HepG2 (cell line): ENCODE results near the gene SNX12. TPM values are rescaled to one million over a fixed set of nuclear protein-coding genes. Genes with fewer than 3 reads are reported as not detected.

Experiments
- ATAC-seq: fragments of 200-7000 bp; cut with Tn5 transposase; 3 replicates; pipeline ENCODE4 v1.9.1; 2020; ENCODE audit warnings: mild to moderate bottlenecking, moderate library complexity
- BruUV-seq: library from RNA; stranded (reverse); fragments of 400-500 nt; replicated peaks from 2 replicates; lab custom pipeline; 2021; lab: Mats Ljungman, UMichigan
- CTCF ChIA-PET: fragments of 300-600 bp; formaldehyde crosslinking; extraction: SDS; loops from one replicate; lab custom pipeline; 2021; ENCODE audit warnings: low total read pairs, inconsistent platforms, low intra/inter-chr PET ratio; lab: Yijun Ruan, JAX
- POLR2A ChIA-PET: fragments of 350-600 bp; sonication (Branson Sonifier 250); formaldehyde crosslinking; loops from one replicate; lab custom pipeline; 2020; ENCODE audit warnings: antibody characterized with exemption, inconsistent platforms; lab: Yijun Ruan, JAX
- DNase-seq: peaks from one replicate; pipeline ENCODE4 v3.0.0-alpha.2; 2015; ENCODE audit warnings: low spot score
- FAIRE-seq: peaks from 3 replicates; lab custom pipeline; 2011; peaks lifted over from hg19 to GRCh38; lab: Jason Lieb, UNC
- H2AFZ ChIP-seq: one replicate; pipeline ENCODE4 v1.6.1; 2011; ENCODE audit warnings: low read length, inconsistent platforms
- H3K27ac ChIP-seq: fragments of 300-600 bp; 3 replicates; pipeline ENCODE4 v1.8.0; 2011; ENCODE audit warnings: mixed run types, mild to moderate bottlenecking, mixed read lengths, low read length, inconsistent platforms; ENCODE audit not compliant: insufficient read depth; ENCODE audit errors: extremely low read length
- H3K27me3 ChIP-seq, 2 experiments: fragments of 200-600 bp in 1 of 2; 2 replicates in 1 of 2; 3 replicates in 1 of 2; pipeline versions ENCODE4 v1.6.0 to v1.8.0; 2011; ENCODE audit warnings: low read length in 2 of 2, mild to moderate bottlenecking in 2 of 2, moderate library complexity in 2 of 2, inconsistent platforms in 1 of 2; ENCODE audit not compliant: insufficient read depth in 2 of 2, control insufficient read depth in 1 of 2
- H3K36me3 ChIP-seq, 2 experiments: fragments of 200-600 bp in 1 of 2; replicated peaks in 1 of 2; 2 replicates in 1 of 2; 3 replicates in 1 of 2; pipeline versions ENCODE4 v1.5.1 to v1.8.0; 2011; ENCODE audit warnings: low read length in 2 of 2, inconsistent platforms in 1 of 2; ENCODE audit not compliant: insufficient read depth in 2 of 2, control insufficient read depth in 1 of 2
- H3K4me1 ChIP-seq: 2 replicates; pipeline ENCODE4 v1.5.1; 2012; ENCODE audit warnings: low read length, inconsistent platforms; ENCODE audit not compliant: insufficient read depth
- H3K4me2 ChIP-seq: 2 replicates; pipeline ENCODE4 v1.6.0; 2011; ENCODE audit warnings: low read depth, low read length, inconsistent platforms
- H3K4me3 ChIP-seq, 3 experiments: fragments of 200-600 bp in 1 of 3; sonication (generic), shearing (Covaris generic) in 1 of 3; replicated peaks in 1 of 3; 2 replicates each; pipeline ENCODE4 v1.5.1; 2011 to 2016; ENCODE audit warnings: low read length in 3 of 3, inconsistent platforms in 2 of 3, low read depth in 2 of 3, mild to moderate bottlenecking in 2 of 3, control low read depth in 1 of 3, mixed read lengths in 1 of 3; ENCODE audit not compliant: insufficient read depth in 1 of 3
- H3K79me2 ChIP-seq: one replicate; pipeline ENCODE4 v1.6.1; 2011; ENCODE audit warnings: low read length, inconsistent platforms; ENCODE audit not compliant: insufficient read depth
- H3K9ac ChIP-seq: 2 replicates; pipeline ENCODE4 v1.6.0; 2011; ENCODE audit warnings: mild to moderate bottlenecking, low read depth, low read length, inconsistent platforms; ENCODE audit not compliant: insufficient read depth
- H3K9me3 ChIP-seq: 2 replicates; pipeline ENCODE4 v1.5.1; 2012; ENCODE audit warnings: mild to moderate bottlenecking, low read length
- H4K20me1 ChIP-seq: 2 replicates; pipeline ENCODE4 v1.6.0; 2011; ENCODE audit warnings: inconsistent platforms, mild to moderate bottlenecking, low read length, moderate library complexity; ENCODE audit not compliant: insufficient read depth
- ETV6 ChIP-seq: sonication (generic); formaldehyde crosslinking; conservative IDR thresholded peaks from 2 replicates; pipeline ENCODE4 v1.4.0; 2020; ENCODE audit warnings: missing genetic modification reagents
- EZH2 ChIP-seq: conservative IDR thresholded peaks from 2 replicates; pipeline ENCODE4 v1.6.1; 2012; ENCODE audit warnings: mild to moderate bottlenecking, low read depth, low read length, moderate library complexity
- KDM4B ChIP-seq: sonication (generic); formaldehyde crosslinking; IDR thresholded peaks from 2 replicates; pipeline ENCODE4 v1.4.0; 2020; ENCODE audit warnings: missing genetic modification reagents
- MAFG ChIP-seq: sonication (generic); formaldehyde crosslinking; IDR thresholded peaks from 2 replicates; pipeline ENCODE4 v1.5.1; 2020; ENCODE audit warnings: mild to moderate bottlenecking, missing genetic modification reagents
- MTF1 ChIP-seq: sonication (generic); formaldehyde crosslinking; IDR thresholded peaks from 2 replicates; pipeline ENCODE4 v1.5.0; 2020; ENCODE audit warnings: missing genetic modification reagents
- MXI1 ChIP-seq: IDR thresholded peaks from 3 replicates; pipeline ENCODE4 v1.6.1; 2012; ENCODE audit warnings: low read depth, low read length, inconsistent platforms, borderline replicate concordance
- NFYB ChIP-seq: sonication (generic); formaldehyde crosslinking; IDR thresholded peaks from 2 replicates; pipeline ENCODE4 v1.4.0; 2020; ENCODE audit warnings: missing genetic modification reagents
- NR0B2 ChIP-seq: sonication (generic); formaldehyde crosslinking; IDR thresholded peaks from 2 replicates; pipeline ENCODE4 v1.4.0; 2020; ENCODE audit warnings: mild to moderate bottlenecking, missing genetic modification reagents
- PHB2 ChIP-seq: fragments of 450-650 bp; IDR thresholded peaks from 2 replicates; pipeline ENCODE4 v1.6.1; 2018; ENCODE audit not compliant: partially characterized antibody
- RFXANK ChIP-seq: IDR thresholded peaks from 2 replicates; pipeline ENCODE4 v1.6.1; 2016
- SMAD3 ChIP-seq: sonication (generic); formaldehyde crosslinking; IDR thresholded peaks from 2 replicates; pipeline ENCODE4 v1.4.0; 2020; ENCODE audit warnings: missing genetic modification reagents
- YEATS4 ChIP-seq: sonication (generic); formaldehyde crosslinking; IDR thresholded peaks from 2 replicates; pipeline ENCODE4 v1.4.0; 2020; ENCODE audit warnings: missing genetic modification reagents, borderline replicate concordance
- ZFP36L2 ChIP-seq: sonication (generic); formaldehyde crosslinking; IDR thresholded peaks from 2 replicates; pipeline ENCODE4 v1.4.0; 2020; ENCODE audit warnings: missing genetic modification reagents
- WGBS: methylation state at CpG from one replicate; pipeline ENCODE4 v1.1.6; 2017; ENCODE audit warnings: low lambda C conversion rate; 5-methylcytosine and 5-hydroxymethylcytosine counted together
- in situ Hi-C: cut with HindIII; loops from 2 replicates; pipeline ENCODE4 v1.10.0; 2017; ENCODE audit warnings: low pct_unique_long_range_greater_than_20kb; ENCODE audit not compliant: extremely low pct_ligation_motif_present
- intact Hi-C: fragments of 100-400 bp; cut with micrococcal nuclease; formaldehyde crosslinking; loops from one replicate; pipeline ENCODE4 v1.10.0; 2022; ENCODE audit not compliant: unreplicated experiment
- polyA plus RNA-seq, 8 experiments: library from polyadenylated mRNA; depleted of rRNA in 3 of 8; stranded (reverse) in 7 of 8; unstranded in 1 of 8; fragments of >200 nt; fragmentation: Illumina TruSeq in 4 of 8; extraction: Trizol in 4 of 8; gene quantifications; 2 replicates each; pipeline versions ENCODE4 v1.2.1 to v1.2.3, GENCODE V29; 2011 to 2016; ENCODE audit warnings: low read depth in 4 of 8, missing spikeins in 1 of 8, mixed read lengths in 1 of 8; ENCODE audit not compliant: insufficient read depth in 1 of 8
- total RNA-seq, 5 experiments: library from RNA; depleted of rRNA; stranded (reverse); fragments of >200 nt; fragmentation: Illumina TruSeq; extraction: Trizol; gene quantifications; 2 replicates each; pipeline ENCODE4 v1.2.3, GENCODE V29; 2016; ENCODE audit warnings: low read depth in 1 of 5
- TF ChIP-seq, protein P1 (sequence below): sonication (generic); formaldehyde crosslinking; IDR thresholded peaks from 2 replicates; pipeline ENCODE4 v1.9.0; 2021; ENCODE audit warnings: missing genetic modification reagents, borderline replicate concordance
- TF ChIP-seq, protein P2 (sequence below): sonication (generic); formaldehyde crosslinking; IDR thresholded peaks from 2 replicates; pipeline ENCODE4 v1.4.0; 2020; ENCODE audit warnings: missing genetic modification reagents
- TF ChIP-seq, protein P3 (sequence below): sonication (generic); formaldehyde crosslinking; IDR thresholded peaks from one replicate; pipeline ENCODE4 v1.5.1; 2020; ENCODE audit warnings: mild to moderate bottlenecking, missing genetic modification reagents; ENCODE audit errors: not compliant biosample characterization

SNX12 gene
- total and polyA plus RNA-seq, 2 of the 13 experiments (the other 11 are each of a cell fraction or from before 2014, with no cell fraction given): 30.3 to 42.2 TPM

- no TSS peak for BruUV-seq
- no peaks in the 10 kb centered on the region for H3K36me3 ChIP-seq
- no peaks in the 10 kb centered on the region for H3K27me3 ChIP-seq
- no peaks in the 10 kb centered on the region for H3K9me3 ChIP-seq
- H3K79me2 ChIP-seq: no peaks in the 10 kb centered on the region
- in situ Hi-C loops: no loop called here
- no peak overlapping the region for H3K4me3 ChIP-seq
- no peak overlapping the region for H3K27ac ChIP-seq
- ChIA-PET CTCF (no interaction called here), POLR2A (interaction anchor here (0.8 kb wide), 1 partner anchor 13 kb away, joined by 3 read pairs; the partner anchor contains the start of gene MED12)
- H3K4me1 ChIP-seq: peaks cover 23% of the 10 kb centered on the region
- intact Hi-C loops: no loop called here
- WGBS: 90% methylated on average over 3 of the region's 3 CpGs
- H4K20me1 ChIP-seq: no peaks in the 10 kb centered on the region
- DNase-seq (no peak), ATAC-seq (no peak), FAIRE-seq (peak; percentile 21)
- H2AFZ ChIP-seq: no peak overlapping the region
- no peak overlapping the region for H3K4me2 ChIP-seq
- no peak for TF ChIP-seq EZH2
- TF ChIP-seq NFYB: no peak
- no peak for TF ChIP-seq PHB2
- no peak for TF ChIP-seq NR0B2 (CRISPR knock-in tag)
- TF ChIP-seq ZFP36L2: no peak
- TF ChIP-seq ETV6 (CRISPR knock-in tag): no peak
- TF ChIP-seq, protein P1, sequence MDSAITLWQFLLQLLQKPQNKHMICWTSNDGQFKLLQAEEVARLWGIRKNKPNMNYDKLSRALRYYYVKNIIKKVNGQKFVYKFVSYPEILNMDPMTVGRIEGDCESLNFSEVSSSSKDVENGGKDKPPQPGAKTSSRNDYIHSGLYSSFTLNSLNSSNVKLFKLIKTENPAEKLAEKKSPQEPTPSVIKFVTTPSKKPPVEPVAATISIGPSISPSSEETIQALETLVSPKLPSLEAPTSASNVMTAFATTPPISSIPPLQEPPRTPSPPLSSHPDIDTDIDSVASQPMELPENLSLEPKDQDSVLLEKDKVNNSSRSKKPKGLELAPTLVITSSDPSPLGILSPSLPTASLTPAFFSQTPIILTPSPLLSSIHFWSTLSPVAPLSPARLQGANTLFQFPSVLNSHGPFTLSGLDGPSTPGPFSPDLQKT (CRISPR knock-in tag): no peak
- no peak for TF ChIP-seq MTF1
- TF ChIP-seq, protein P2, sequence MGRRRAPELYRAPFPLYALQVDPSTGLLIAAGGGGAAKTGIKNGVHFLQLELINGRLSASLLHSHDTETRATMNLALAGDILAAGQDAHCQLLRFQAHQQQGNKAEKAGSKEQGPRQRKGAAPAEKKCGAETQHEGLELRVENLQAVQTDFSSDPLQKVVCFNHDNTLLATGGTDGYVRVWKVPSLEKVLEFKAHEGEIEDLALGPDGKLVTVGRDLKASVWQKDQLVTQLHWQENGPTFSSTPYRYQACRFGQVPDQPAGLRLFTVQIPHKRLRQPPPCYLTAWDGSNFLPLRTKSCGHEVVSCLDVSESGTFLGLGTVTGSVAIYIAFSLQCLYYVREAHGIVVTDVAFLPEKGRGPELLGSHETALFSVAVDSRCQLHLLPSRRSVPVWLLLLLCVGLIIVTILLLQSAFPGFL (CRISPR knock-in tag): no peak
- no peak for TF ChIP-seq YEATS4 (CRISPR knock-in tag)
- no peak for TF ChIP-seq MXI1
- no peak for TF ChIP-seq MAFG (CRISPR knock-in tag)
- TF ChIP-seq, protein P3, sequence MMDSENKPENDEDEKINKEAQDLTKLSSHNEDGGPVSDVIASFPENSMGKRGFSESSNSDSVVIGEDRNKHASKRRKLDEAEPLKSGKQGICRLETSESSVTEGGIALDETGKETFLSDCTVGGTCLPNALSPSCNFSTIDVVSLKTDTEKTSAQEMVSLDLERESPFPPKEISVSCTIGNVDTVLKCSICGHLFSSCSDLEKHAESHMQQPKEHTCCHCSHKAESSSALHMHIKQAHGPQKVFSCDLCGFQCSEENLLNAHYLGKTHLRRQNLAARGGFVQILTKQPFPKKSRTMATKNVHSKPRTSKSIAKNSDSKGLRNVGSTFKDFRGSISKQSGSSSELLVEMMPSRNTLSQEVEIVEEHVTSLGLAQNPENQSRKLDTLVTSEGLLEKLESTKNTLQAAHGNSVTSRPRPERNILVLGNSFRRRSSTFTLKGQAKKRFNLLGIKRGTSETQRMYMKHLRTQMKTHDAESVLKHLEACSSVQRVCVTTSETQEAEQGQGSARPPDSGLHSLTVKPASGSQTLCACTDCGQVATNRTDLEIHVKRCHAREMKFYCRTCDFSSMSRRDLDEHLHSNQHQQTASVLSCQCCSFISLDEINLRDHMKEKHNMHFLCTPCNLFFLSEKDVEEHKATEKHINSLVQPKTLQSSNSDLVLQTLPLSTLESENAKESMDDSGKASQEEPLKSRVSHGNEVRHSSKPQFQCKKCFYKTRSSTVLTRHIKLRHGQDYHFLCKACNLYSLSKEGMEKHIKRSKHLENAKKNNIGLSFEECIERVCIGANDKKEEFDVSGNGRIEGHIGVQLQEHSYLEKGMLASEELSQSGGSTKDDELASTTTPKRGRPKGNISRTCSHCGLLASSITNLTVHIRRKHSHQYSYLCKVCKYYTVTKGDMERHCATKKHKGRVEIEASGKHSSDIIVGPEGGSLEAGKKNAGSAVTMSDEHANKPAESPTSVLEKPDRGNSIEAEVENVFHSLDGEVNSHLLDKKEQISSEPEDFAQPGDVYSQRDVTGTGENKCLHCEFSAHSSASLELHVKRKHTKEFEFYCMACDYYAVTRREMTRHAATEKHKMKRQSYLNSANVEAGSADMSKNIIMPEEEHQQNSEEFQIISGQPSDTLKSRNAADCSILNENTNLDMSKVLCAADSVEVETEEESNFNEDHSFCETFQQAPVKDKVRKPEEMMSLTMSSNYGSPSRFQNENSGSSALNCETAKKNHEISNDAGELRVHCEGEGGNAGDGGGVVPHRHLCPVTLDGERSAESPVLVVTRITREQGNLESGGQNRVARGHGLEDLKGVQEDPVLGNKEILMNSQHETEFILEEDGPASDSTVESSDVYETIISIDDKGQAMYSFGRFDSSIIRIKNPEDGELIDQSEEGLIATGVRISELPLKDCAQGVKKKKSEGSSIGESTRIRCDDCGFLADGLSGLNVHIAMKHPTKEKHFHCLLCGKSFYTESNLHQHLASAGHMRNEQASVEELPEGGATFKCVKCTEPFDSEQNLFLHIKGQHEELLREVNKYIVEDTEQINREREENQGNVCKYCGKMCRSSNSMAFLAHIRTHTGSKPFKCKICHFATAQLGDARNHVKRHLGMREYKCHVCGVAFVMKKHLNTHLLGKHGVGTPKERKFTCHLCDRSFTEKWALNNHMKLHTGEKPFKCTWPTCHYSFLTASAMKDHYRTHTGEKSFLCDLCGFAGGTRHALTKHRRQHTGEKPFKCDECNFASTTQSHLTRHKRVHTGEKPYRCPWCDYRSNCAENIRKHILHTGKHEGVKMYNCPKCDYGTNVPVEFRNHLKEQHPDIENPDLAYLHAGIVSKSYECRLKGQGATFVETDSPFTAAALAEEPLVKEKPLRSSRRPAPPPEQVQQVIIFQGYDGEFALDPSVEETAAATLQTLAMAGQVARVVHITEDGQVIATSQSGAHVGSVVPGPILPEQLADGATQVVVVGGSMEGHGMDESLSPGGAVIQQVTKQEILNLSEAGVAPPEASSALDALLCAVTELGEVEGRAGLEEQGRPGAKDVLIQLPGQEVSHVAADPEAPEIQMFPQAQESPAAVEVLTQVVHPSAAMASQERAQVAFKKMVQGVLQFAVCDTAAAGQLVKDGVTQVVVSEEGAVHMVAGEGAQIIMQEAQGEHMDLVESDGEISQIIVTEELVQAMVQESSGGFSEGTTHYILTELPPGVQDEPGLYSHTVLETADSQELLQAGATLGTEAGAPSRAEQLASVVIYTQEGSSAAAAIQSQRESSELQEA (CRISPR knock-in tag): no peak
- TF ChIP-seq SMAD3: no peak
- TF ChIP-seq KDM4B (CRISPR knock-in tag): no peak
- no peak for TF ChIP-seq RFXANK (CRISPR knock-in tag)
- no peak overlapping the region for H3K9ac ChIP-seq
Observed at GRCh38 chrX:71105628-71106027, 37.5 kb upstream of the SNX12 start.
